CD4-positive, CD25-positive, alpha-beta regulatory T cell (primary cell): ENCODE measurements around the gene CD79A. TPM values are rescaled to one million over a fixed set of nuclear protein-coding genes. Genes with fewer than 3 reads are reported as not detected.

ENCODE experiments used
- ATAC-seq, 2 donors: fragments of 150-1000 bp; cut with Tn5 transposase; one replicate each; pipeline ENCODE4 v1.10.0; 2021; ENCODE audit warnings: low read depth in 2 of 2, moderate number of reproducible peaks in 2 of 2, moderate library complexity in 1 of 2
- DNase-seq, 3 donors: peaks; one replicate each; pipeline versions ENCODE4 v3.0.0 to v3.0.0-alpha.2; 2012 to 2022; ENCODE audit warnings: mixed read lengths in 1 of 3
- H3K27ac ChIP-seq: one replicate; pipeline ENCODE4 v1.7.0; 2013; ENCODE audit warnings: mild to moderate bottlenecking, low read length; ENCODE audit not compliant: insufficient read depth, poor library complexity, severe bottlenecking
- H3K27me3 ChIP-seq: one replicate; pipeline ENCODE4 v1.7.0; 2013; ENCODE audit warnings: low read length; ENCODE audit not compliant: control insufficient read depth, insufficient read depth
- H3K36me3 ChIP-seq: one replicate; pipeline ENCODE4 v1.7.0; 2013; ENCODE audit warnings: mild to moderate bottlenecking, low read length, moderate library complexity; ENCODE audit not compliant: control insufficient read depth, insufficient read depth
- H3K4me1 ChIP-seq: 2 replicates; pipeline ENCODE4 v1.7.0; 2013; ENCODE audit warnings: mild to moderate bottlenecking, low read length; ENCODE audit not compliant: insufficient read depth, control insufficient read depth, poor library complexity, severe bottlenecking
- H3K4me3 ChIP-seq: one replicate; pipeline ENCODE4 v1.7.0; 2013; ENCODE audit warnings: low read depth, mild to moderate bottlenecking, low read length, moderate library complexity
- H3K9me3 ChIP-seq, 2 experiments: 1 replicate in 1 of 2; 2 replicates in 1 of 2; pipeline ENCODE4 v1.7.0; 2013; ENCODE audit warnings: low read length in 2 of 2, mild to moderate bottlenecking in 1 of 2, moderate library complexity in 1 of 2; ENCODE audit not compliant: control insufficient read depth in 2 of 2
- H3K27ac Mint-ChIP-seq, 3 donors: one replicate each; pipeline ENCODE4 v1.8.0; 2020 to 2022; ENCODE audit warnings: mild to moderate bottlenecking in 3 of 3, mixed read lengths in 3 of 3, moderate library complexity in 2 of 3
- H3K27me3 Mint-ChIP-seq: one replicate; pipeline ENCODE4 v1.8.0; 2022; ENCODE audit warnings: mild to moderate bottlenecking, mixed read lengths
- H3K36me3 Mint-ChIP-seq: one replicate; pipeline ENCODE4 v1.8.0; 2020; ENCODE audit warnings: mixed read lengths
- H3K4me1 Mint-ChIP-seq, 4 donors: one replicate each; pipeline ENCODE4 v1.8.0; 2020 to 2022; ENCODE audit warnings: mixed read lengths in 4 of 4, mild to moderate bottlenecking in 1 of 4
- H3K4me3 Mint-ChIP-seq, 4 donors: one replicate each; pipeline ENCODE4 v1.8.0; 2020 to 2022; ENCODE audit warnings: mild to moderate bottlenecking in 4 of 4, mixed read lengths in 4 of 4, moderate library complexity in 3 of 4
- H3K9me3 Mint-ChIP-seq, 7 donors: one replicate each; pipeline ENCODE4 v1.8.0; 2020 to 2022; ENCODE audit warnings: mixed read lengths in 7 of 7, mild to moderate bottlenecking in 3 of 7, moderate library complexity in 2 of 7
- polyA plus RNA-seq, 4 donors: library from polyadenylated mRNA; unstranded; fragments of 300-500 nt; fragmentation: Illumina TruSeq; gene quantifications; one replicate each; pipeline ENCODE4 v1.2.3, GENCODE V29; 2021
- total RNA-seq: library from RNA; stranded (reverse); gene quantifications from one replicate; pipeline ENCODE4 v1.2.3, GENCODE V29; 2022

Gene CD79A
- total and polyA plus RNA-seq, 5 donors from 2014 or later: 4.9 to 17.9 (median 15.9) TPM

DNA sequence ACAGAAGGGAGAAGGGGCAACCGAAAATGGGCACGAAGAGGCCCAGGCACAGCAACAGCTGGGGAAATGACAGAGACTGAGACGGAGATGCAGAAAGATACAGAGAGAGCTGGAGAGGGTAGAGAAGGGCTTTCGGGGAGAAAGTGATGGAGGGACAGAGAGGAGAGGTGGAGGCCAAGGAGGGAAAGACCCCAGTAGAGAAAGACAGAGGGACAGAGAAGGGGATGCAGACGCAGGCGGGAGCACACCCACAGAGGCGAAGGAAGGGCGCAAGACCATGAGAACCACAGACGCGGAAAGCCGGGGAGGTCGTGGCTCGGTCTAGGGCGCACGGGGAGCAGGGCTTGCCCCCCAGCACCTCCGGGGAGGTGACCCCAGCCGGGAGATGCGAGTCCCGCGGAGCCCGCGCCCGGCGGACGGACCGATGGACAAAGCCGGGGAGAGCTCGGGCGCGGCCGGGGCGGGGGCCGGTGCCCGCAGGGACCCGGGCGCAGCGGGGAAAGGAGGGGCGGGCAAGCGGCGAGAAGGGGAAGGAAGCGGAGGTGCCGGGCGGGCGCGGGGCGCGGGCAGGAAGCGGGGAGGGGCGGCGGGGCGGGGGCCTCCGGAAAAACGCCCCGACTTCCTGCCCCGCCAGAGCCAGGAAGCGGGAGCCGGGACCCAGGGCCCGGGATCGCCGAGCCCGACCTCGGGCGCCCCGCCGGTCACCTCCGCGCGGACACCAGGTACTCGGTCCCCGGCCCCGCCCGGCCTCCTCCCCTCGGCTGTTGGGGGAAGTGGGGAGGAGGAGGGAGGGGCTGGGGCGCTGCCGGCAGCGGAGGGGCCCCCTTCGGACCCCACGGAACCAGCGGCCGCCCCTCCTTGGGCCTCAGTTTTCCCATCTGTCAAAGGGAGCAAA is 5.7 kb downstream of the CD79A start, which contains the start of gene ARHGEF1:
Gene ARHGEF1 (plus strand): TSS at position 617 of the 895 bp plus-strand sequence. CDS start 4,899 bp downstream, outside the sequence.
- peak within 1 kb of the TSS; percentile 99 to 100 (median 100) for H3K27ac Mint-ChIP-seq
- H3K27me3 Mint-ChIP-seq: no peaks in the 10 kb centered on the region
- H3K4me1 Mint-ChIP-seq: peaks cover 0 to 65% (median 26%) of the 10 kb centered on the region in 4 donors
- Histone ChIP-seq H3K4me1 (peaks cover 71% of the 10 kb centered on the region), H3K27ac (peak within 1 kb of the TSS; percentile 90), H3K36me3 (peaks cover 4% of the 10 kb centered on the region), H3K9me3 (no peaks in the 10 kb centered on the region), H3K27me3 (no peaks in the 10 kb centered on the region), H3K4me3 (peak within 1 kb of the TSS; percentile 99)
- H3K9me3 Mint-ChIP-seq: peaks cover 0 to 2% (median 0%) of the 10 kb centered on the region in 7 donors
- ATAC-seq: peak in 1 of 2 donors; percentile 2
- DNase-seq: peak; percentile 59 to 77 (median 66)
- H3K4me3 Mint-ChIP-seq: peak within 1 kb of the TSS; percentile 99 to 100 (median 100)
- peaks cover 34% of the 10 kb centered on the region for H3K36me3 Mint-ChIP-seq

DNA sequence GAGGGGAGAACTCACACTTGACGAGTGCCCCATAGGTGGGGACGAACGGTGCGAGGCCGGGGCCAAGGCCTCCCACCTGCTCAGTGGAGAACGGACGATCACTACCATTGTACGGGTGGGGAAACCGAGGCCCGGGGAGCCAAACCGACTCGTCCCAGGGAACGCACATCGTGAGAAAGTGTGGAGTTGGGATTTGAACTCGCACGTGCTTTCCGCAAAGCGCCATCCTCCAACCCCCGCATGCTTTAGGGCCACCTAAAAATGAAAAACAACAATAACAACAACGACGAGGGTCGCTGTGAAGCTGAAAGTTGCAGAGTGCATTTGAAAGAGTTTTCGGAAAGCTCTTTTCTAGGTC is 6.4 kb downstream of the CD79A start:
- Mint-ChIP-seq H3K4me3 (peak overlapping the region; percentile 99 to 100 (median 100)), H3K4me1 (peaks cover 0 to 63% (median 28%) of the 10 kb centered on the region in 4 donors), H3K36me3 (peaks cover 40% of the 10 kb centered on the region), H3K27me3 (no peaks in the 10 kb centered on the region), H3K27ac (peak overlapping the region; percentile 97 to 100 (median 97)), H3K9me3 (peaks cover 0 to 2% (median 0%) of the 10 kb centered on the region in 7 donors)
- Histone ChIP-seq H3K27me3 (no peaks in the 10 kb centered on the region), H3K27ac (peak overlapping the region; percentile 90), H3K36me3 (peaks cover 4% of the 10 kb centered on the region), H3K9me3 (no peaks in the 10 kb centered on the region), H3K4me3 (peak overlapping the region; percentile 99), H3K4me1 (peaks cover 71% of the 10 kb centered on the region)
- no peak for ATAC-seq
- DNase-seq: no peak

- Histone ChIP-seq H3K4me1 (peaks cover 71% of the 10 kb centered on the region), H3K27ac (peak overlapping the region; percentile 90), H3K9me3 (no peaks in the 10 kb centered on the region), H3K36me3 (peaks cover 10% of the 10 kb centered on the region), H3K4me3 (peak overlapping the region; percentile 99), H3K27me3 (no peaks in the 10 kb centered on the region)
- no peaks in the 10 kb centered on the region for H3K27me3 Mint-ChIP-seq
- H3K4me3 Mint-ChIP-seq: peak overlapping the region; percentile 99 to 100 (median 100)
- peak; percentile 79 to 95 (median 86) for DNase-seq
- peak; percentile 74 to 78 for ATAC-seq
- H3K27ac Mint-ChIP-seq: peak overlapping the region; percentile 97 to 100 (median 97)
- H3K36me3 Mint-ChIP-seq: peaks cover 44% of the 10 kb centered on the region
- peaks cover 0 to 2% (median 0%) of the 10 kb centered on the region in 7 donors for H3K9me3 Mint-ChIP-seq
- H3K4me1 Mint-ChIP-seq: peaks cover 0 to 63% (median 31%) of the 10 kb centered on the region in 4 donors
These were observed 7.0 kb downstream of the CD79A start for GRCh38 chr19:41883821-41884733.

DNA sequence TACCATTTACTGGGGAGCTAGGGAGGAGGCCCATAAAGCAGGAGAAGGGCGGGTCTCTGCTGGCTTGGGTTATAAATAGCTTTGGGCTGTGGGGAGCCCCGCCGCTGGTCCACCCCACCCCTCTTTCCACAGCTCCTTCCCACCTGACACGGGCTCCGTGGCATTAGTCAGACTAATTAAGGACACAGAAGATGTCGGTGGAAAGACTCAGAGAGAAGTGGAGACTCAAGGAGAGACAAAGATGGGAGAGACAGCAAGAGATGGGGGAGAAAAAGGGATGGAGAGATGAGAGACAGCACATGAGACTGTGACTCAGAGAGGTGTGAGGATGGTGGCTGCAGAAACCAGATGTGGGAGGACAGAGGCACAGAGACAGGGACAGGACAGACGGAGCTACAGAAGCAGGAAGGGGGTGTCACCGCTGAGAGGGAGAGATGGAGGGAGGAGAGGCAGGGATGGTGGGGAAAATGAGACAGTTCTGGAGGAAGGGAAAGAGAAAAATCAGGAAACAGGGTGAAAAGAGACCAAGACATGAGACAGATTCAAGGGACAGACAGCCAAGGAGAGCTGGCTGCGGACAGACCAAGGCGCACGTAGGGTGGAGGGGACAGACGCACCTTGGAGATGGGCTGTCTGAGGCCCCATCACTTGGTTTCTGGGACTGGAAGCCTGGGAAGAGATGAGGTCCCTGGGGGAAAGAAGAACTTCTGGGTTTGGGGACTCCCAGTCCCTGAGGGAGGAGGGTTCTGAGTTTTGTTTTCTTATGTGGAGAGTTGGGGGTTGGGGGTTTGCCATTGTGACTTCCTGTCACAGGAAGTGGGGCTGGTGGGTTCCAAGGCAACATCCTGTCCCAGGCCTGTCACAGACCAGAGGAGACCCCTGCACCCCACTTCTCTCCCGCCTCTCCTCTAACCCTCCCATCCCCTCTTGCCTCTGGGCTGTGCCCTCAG is 10.0 kb downstream of the CD79A start:
- H3K4me1 Mint-ChIP-seq: peaks cover 5 to 64% (median 42%) of the 10 kb centered on the region in 4 donors
- ATAC-seq (peak; percentile 37 to 47), DNase-seq (peak; percentile 59 to 93 (median 85))
- peak overlapping the region; percentile 99 to 100 (median 100) for H3K4me3 Mint-ChIP-seq
- Histone ChIP-seq H3K36me3 (peaks cover 31% of the 10 kb centered on the region), H3K4me1 (peaks cover 76% of the 10 kb centered on the region), H3K27me3 (no peaks in the 10 kb centered on the region), H3K4me3 (peak overlapping the region; percentile 99), H3K9me3 (no peaks in the 10 kb centered on the region), H3K27ac (peak overlapping the region; percentile 90)
- no peaks in the 10 kb centered on the region for H3K27me3 Mint-ChIP-seq
- peaks cover 54% of the 10 kb centered on the region for H3K36me3 Mint-ChIP-seq
- H3K27ac Mint-ChIP-seq: peak overlapping the region; percentile 97 to 100 (median 99)
- peaks cover 0 to 2% (median 0%) of the 10 kb centered on the region in 7 donors for H3K9me3 Mint-ChIP-seq

DNA sequence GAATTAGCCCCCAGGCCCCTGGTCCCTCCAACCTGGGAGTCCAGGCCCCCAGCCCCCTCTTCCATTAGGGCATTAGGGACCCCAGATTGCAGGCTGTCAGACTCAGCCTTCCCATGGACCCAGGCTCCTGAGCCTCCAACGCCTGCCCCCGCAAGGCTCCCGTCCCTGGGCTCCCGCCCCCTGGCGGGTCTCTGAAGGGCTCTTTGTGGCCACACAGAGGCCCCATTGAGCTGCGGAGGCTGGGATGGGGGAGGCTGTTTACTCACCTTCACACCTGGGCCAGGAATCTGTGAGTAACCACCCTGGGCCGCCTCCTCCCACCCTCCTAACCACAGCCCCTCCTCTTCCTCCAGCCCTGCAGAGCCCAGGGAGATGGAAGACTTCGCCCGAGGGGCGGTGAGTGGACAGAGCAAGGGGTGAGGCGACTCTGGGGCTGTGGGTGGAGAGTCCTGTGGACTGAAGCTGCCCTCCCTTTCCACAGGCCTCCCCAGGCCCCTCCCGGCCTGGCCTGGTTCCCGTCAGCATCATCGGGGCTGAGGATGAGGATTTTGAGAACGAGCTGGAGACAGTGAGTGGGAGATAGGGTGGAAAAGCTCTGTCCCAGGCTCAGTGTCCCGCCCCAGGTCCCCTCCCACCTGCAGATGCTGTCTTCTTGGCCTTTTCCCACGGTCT is 10.8 kb downstream of the CD79A start:
- H3K36me3 ChIP-seq: peaks cover 39% of the 10 kb centered on the region
- peak; percentile 67 to 89 (median 79) for DNase-seq
- Mint-ChIP-seq H3K4me1 (peaks cover 5 to 59% (median 36%) of the 10 kb centered on the region in 4 donors), H3K4me3 (peak overlapping the region; percentile 99 to 100 (median 100)), H3K27ac (peak overlapping the region; percentile 97 to 100 (median 99)), H3K9me3 (no peaks in the 10 kb centered on the region), H3K36me3 (peaks cover 50% of the 10 kb centered on the region), H3K27me3 (no peaks in the 10 kb centered on the region)
- H3K4me1 ChIP-seq: peaks cover 78% of the 10 kb centered on the region
- peak overlapping the region; percentile 90 for H3K27ac ChIP-seq
- H3K4me3 ChIP-seq: peak overlapping the region; percentile 99
- no peaks in the 10 kb centered on the region for H3K27me3 ChIP-seq
- H3K9me3 ChIP-seq: no peaks in the 10 kb centered on the region
- peak; percentile 60 to 68 for ATAC-seq

DNA sequence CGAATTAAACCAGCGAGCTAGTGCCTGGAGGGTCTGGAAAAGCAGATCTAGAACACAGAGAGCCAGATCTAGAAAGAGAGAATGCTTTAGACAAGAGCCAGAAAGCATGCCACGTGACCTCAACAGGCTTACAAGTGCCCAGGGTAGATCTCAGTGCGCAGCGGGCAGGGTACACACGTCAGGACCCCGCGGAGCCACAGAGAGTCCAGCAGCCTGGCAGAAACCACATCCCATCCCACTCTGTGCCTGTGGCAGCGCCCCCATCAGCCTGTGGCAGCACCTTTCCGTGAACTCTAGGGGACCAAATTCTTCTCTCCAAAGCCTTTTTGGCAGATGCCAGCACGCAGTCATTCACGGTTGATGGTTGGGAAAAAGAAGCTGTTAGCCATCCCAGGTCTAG is 11.8 kb downstream of the CD79A start:
- Mint-ChIP-seq H3K4me3 (peak overlapping the region; percentile 88 to 100 (median 100)), H3K27me3 (no peaks in the 10 kb centered on the region), H3K36me3 (peaks cover 49% of the 10 kb centered on the region), H3K9me3 (no peaks in the 10 kb centered on the region), H3K4me1 (peaks cover 5 to 63% (median 34%) of the 10 kb centered on the region in 4 donors), H3K27ac (peak overlapping the region; percentile 91 to 100 (median 99))
- Histone ChIP-seq H3K9me3 (no peaks in the 10 kb centered on the region), H3K27me3 (no peaks in the 10 kb centered on the region), H3K27ac (peak overlapping the region; percentile 90), H3K4me1 (peaks cover 86% of the 10 kb centered on the region), H3K36me3 (peaks cover 41% of the 10 kb centered on the region), H3K4me3 (peak overlapping the region; percentile 44)
- ATAC-seq: no peak
- no peak for DNase-seq
